HEK293T (cell line): ENCODE measurements around the gene ENTPD7.

Source experiments
- BHLHE40 ChIP-seq: fragments of 450-650 bp; IDR thresholded peaks from 2 replicates; pipeline ENCODE4 v1.6.1; 2016; ENCODE audit warnings: mild to moderate bottlenecking, moderate library complexity, borderline replicate concordance
- CTBP1 ChIP-seq: fragments of 450-650 bp; IDR thresholded peaks from 2 replicates; pipeline ENCODE4 v1.6.1; 2016; ENCODE audit warnings: borderline replicate concordance
- ELF4 ChIP-seq: fragments of 450-650 bp; IDR thresholded peaks from 2 replicates; pipeline ENCODE4 v1.6.1; 2017; ENCODE audit warnings: antibody characterized with exemption
- FOXA1 ChIP-seq: fragments of 450-650 bp; IDR thresholded peaks from 2 replicates; pipeline ENCODE4 v1.6.1; 2016; ENCODE audit warnings: mild to moderate bottlenecking
- FOXM1 ChIP-seq: fragments of 450-650 bp; IDR thresholded peaks from 2 replicates; pipeline ENCODE4 v1.6.1; 2017; ENCODE audit warnings: mild to moderate bottlenecking, borderline replicate concordance
- HDGF ChIP-seq: fragments of 450-650 bp; IDR thresholded peaks from 2 replicates; pipeline ENCODE4 v1.6.1; 2017; ENCODE audit warnings: antibody characterized with exemption, borderline replicate concordance
- LEF1 ChIP-seq: fragments of 450-650 bp; IDR thresholded peaks from 2 replicates; pipeline ENCODE4 v1.6.1; 2017; ENCODE audit warnings: mild to moderate bottlenecking, borderline replicate concordance
- PKNOX1 ChIP-seq: fragments of 450-650 bp; IDR thresholded peaks from 2 replicates; pipeline ENCODE4 v1.6.1; 2016
- SP1 ChIP-seq: fragments of 450-650 bp; IDR thresholded peaks from 2 replicates; pipeline ENCODE4 v1.6.1; 2017
- SUZ12 ChIP-seq: fragments of 450-650 bp; IDR thresholded peaks from 2 replicates; pipeline ENCODE4 v1.6.1; 2016; ENCODE audit warnings: mild to moderate bottlenecking
- TARDBP ChIP-seq: fragments of 450-650 bp; IDR thresholded peaks from 2 replicates; pipeline ENCODE4 v1.6.1; 2016

GRCh38 chr10:99671386-99671785, 12.1 kb downstream of the ENTPD7 start:
- TF ChIP-seq SUZ12 (no peak), ELF4 (no peak), FOXA1 (no peak), LEF1 (no peak), TARDBP (no peak), SP1 (no peak), PKNOX1 (no peak), FOXM1 (no peak), CTBP1 (no peak), BHLHE40 (no peak), HDGF (no peak)
